Tibial nerve (tissue), 4 donors: ENCODE results near the gene WNT9B.

Experiments
- EP300 ChIP-seq, 2 donors: sonication (generic); formaldehyde crosslinking; IDR thresholded peaks; one replicate each; pipeline ENCODE4 v1.6.1; 2017; ENCODE audit warnings: antibody characterized with exemption in 2 of 2, mild to moderate bottlenecking in 1 of 2
- POLR2A ChIP-seq, 2 donors: fragments of 450-650 bp; IDR thresholded peaks; one replicate each; pipeline ENCODE4 v1.6.1; 2017; ENCODE audit warnings: antibody characterized with exemption in 2 of 2, mild to moderate bottlenecking in 2 of 2, moderate library complexity in 2 of 2
- TF ChIP-seq, protein P1 (sequence below), 5 experiments: fragments of 200-600 bp in 3 of 5; fragments of 450-650 bp in 2 of 5; sonication (generic) in 3 of 5; IDR thresholded peaks; one replicate each; pipeline ENCODE4 v1.5.1; 2016 to 2019; ENCODE audit warnings: antibody characterized with exemption in 5 of 5, mild to moderate bottlenecking in 3 of 5, moderate library complexity in 2 of 5

DNA sequence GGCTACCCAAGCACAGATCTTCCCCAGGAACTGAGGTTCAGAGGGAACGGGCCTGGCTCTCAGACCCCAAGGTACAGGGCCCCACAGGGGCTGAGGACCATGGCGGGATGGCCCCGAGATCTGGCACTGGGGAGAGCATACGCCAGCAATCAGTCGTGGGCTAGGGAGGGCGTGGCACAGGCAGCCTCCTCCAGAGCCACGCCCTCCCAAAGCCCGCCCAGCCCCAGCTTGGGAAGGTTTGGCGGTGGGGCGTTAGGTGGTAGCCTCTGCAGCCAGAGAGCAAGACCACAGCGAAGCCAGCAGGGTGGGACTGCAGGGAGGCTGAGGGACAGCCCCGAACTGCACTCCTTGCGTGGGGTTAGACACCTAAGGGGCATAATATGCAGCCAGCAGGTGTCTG, 11.6 kb downstream of the WNT9B start:
- TF ChIP-seq, protein P1, sequence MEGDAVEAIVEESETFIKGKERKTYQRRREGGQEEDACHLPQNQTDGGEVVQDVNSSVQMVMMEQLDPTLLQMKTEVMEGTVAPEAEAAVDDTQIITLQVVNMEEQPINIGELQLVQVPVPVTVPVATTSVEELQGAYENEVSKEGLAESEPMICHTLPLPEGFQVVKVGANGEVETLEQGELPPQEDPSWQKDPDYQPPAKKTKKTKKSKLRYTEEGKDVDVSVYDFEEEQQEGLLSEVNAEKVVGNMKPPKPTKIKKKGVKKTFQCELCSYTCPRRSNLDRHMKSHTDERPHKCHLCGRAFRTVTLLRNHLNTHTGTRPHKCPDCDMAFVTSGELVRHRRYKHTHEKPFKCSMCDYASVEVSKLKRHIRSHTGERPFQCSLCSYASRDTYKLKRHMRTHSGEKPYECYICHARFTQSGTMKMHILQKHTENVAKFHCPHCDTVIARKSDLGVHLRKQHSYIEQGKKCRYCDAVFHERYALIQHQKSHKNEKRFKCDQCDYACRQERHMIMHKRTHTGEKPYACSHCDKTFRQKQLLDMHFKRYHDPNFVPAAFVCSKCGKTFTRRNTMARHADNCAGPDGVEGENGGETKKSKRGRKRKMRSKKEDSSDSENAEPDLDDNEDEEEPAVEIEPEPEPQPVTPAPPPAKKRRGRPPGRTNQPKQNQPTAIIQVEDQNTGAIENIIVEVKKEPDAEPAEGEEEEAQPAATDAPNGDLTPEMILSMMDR (IDR thresholded peaks at IDR 0.05), result no peak
- TF ChIP-seq POLR2A (IDR thresholded peaks at IDR 0.05) (no peak), EP300 (IDR thresholded peaks at IDR 0.05) (no peak)
